RPMI7951 (cell line): ENCODE measurements around the gene LRRC3. TPM values are rescaled to one million over a fixed set of nuclear protein-coding genes. Genes with fewer than 3 reads are reported as not detected.

ENCODE experiments used
- DNase-seq: peaks from one replicate; pipeline ENCODE4 v3.0.0-alpha.2; 2012; ENCODE audit warnings: low read depth
- total RNA-seq: library from RNA; depleted of rRNA; stranded (reverse); fragments of >200 nt; shearing (Covaris generic); gene quantifications from 2 replicates; pipeline ENCODE4 v1.2.3, GENCODE V29; 2014

LRRC3 gene
- total RNA-seq, 1 experiment from 2014 or later: 1.6 TPM

GRCh38 chr21:44456915-44457736 is 1.8 kb downstream of the LRRC3 start:
- DNase-seq: no peak

DNA sequence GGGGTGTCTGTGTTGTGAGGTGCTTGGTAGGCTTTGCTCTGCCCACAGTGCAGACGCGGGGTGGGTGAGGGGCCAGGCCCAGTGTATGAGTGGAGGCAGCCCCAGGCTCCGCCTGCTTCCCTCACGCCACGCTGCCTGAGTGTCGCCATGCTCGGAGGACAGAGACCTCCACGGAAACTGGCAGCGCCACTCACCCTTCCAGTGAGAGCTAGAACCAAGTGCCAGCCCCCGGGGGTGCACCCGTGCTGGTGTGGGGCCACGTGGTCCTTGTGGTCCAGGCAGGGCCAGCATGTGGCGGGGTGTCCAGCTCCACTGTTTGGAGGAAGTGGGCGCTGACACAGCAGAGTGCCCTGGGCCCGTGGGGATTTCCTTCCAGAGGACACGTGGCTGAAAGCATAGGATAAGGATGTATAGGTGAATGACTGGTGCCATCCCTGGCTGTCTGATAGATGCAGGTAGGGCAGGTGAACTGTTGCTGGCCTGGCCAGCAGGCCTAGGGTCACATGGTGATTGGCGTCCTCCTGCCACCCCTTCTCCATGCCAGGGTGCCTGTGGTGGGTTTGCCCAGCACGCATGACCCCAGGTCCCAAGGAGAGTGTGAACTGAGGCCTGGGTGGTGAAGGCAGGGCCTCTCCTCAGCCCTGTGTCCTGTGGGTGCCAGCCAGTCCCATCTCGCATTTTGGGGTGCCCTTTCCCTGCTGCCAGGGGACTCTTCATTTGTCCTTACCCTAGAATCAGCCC is 3.8 kb downstream of the LRRC3 start:
- DNase-seq: no peak

DNA sequence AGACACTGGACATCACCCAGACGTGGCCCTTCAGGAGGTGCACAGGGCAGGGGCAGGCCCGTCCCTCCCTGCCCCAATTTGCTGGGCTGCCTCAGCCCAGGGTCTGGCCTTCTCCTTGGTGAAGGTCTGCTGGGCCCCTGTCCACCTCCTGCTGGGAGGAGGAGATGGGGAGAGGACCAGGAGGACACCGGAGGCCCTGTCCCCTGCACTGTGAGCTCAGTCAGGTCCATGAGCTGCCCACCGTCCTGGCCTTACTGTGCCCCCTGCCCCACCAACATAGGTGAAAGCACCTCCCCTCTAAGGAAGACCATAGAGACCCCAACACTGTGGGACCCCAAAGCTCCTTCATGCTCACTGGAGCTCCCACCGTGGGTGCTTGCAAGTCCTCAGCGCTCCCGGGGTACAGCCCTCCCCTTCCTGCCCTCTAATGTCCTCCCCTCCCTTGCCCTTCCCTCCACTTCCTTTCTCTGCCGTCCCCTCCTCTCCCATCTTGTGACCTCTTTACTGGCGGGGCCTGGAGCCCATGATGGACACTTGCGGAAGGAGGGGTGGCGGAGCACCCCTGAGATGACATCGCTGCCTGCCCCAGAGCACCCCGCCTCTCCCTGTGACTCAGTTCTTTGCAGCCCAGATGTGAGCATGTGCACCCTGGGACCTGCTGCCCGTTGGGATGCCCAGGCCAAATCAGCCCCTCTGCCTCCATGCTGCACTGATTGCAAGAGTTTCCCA is 4.6 kb downstream of the LRRC3 start:
- DNase-seq: no peak

DNA sequence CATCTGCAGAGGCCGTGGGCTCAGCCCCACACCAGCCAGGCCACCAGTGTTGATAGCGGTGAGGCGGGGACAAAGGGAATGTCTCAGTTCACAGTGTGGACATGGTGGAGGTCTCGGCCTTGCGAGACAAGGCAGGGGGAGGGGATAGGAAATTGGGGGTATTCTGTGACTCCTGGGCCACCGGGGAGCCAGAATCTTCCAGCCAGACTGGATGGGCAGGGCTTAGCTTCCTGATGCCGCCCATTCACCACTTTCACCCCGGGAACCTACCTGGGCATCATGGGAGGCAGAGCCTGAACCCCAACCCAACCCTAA is 5.1 kb downstream of the LRRC3 start:
- DNase-seq: no peak

DNA sequence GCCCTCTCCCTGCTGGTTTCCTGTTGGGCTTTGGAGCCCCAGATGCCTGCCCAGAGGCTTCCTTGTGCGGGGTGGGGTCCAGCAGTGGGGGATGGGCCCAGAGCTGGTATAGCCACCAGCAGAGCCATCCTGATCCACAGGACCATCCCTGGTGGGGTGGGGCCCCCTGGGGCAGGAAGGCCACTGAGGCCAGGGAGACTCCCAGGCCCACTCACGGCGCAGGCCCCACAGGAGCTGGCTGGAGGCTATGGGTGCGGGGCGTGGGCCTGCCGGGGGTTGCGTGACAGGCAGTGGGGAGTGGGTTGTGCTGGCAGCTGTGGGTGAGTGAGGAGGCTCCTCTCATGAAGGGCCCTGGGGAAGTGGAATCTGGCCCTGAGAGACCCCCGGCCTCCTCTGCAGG is 5.7 kb downstream of the LRRC3 start:
- DNase-seq: no peak

DNA sequence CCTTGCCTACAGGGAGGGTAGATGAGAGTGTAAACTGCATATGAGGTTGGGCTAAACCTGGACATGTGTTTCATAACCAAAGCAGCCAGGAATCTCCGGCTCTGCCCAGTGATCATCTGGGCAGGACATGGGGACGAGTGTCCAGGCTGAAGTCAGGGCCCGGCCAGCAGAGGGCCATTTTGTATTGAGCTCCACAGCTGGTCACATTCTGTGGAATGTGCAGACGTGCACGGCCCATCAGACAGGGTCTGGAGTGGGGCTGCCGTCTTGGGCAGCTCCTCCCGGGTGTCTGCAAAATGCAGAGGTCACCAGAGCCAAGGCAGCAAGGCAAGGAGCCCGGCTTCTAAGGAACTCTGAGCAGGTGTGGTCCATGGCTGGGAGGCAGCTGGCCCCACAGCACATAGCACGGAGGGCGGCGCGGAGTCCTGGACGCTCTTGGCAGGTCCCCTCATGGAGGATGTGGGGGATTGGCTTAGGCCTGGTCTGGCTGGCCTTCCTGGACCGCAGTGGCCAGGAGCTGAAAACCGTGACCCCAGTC is 6.2 kb downstream of the LRRC3 start:
- DNase-seq: no peak

DNA sequence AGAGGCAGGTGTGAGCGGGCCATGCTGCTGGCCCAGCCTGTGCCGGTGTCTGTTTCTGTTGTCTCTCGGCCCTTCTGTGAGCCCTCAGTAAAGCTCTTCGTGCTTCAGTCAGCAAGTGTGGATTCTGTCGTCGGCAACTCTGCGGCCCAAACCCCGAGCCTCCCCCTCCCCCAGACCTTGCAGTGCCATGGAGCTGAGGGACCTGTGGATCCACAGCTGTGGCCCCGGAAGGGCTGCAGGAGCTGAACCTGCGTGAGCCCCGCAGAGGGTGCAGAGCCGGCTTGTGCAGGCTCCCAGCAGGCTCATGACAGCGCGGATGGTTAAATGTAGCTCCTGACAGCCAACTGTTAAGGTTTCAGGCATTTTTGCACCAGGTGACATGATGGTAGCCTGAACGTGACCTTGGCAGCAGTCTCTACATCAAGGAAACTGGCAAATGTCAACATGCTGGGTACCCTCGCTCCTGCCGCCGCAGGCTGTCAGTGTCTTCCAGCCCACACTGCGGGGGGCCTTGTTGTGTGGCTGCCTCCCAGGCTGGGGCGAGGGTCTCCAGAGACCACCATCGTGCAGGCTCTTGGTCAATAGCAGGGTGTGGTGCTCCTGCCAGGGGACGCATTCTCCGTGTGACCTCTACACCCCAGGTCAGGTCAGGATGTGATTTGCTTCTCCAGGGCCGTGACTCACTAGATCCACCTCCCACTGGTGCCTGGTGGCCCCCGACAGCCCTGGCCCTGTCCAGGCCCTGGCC is 7.0 kb downstream of the LRRC3 start:
- DNase-seq: no peak

DNA sequence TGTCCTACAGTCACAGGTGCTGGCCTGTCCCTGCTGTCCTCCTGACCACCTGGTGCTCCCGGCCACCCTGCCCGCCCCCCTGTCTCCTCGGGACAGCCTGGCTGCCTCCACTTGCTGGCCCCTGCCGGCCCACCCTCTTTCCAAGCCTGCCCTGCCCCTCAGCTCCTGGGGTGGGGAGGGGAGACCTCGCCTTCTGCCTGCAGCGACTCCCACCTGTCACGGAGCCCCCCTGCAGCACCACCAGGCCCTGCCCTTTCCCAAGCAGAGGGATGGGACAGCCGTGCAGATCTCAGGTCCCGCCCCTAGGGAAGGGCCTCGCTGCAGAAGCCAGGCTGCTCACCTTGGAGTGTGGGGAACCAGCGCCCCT is 7.5 kb downstream of the LRRC3 start:
- no peak for DNase-seq

- no peak for DNase-seq
Measured at GRCh38 chr21:44463724-44464123, 8.4 kb downstream of the LRRC3 start.

DNA sequence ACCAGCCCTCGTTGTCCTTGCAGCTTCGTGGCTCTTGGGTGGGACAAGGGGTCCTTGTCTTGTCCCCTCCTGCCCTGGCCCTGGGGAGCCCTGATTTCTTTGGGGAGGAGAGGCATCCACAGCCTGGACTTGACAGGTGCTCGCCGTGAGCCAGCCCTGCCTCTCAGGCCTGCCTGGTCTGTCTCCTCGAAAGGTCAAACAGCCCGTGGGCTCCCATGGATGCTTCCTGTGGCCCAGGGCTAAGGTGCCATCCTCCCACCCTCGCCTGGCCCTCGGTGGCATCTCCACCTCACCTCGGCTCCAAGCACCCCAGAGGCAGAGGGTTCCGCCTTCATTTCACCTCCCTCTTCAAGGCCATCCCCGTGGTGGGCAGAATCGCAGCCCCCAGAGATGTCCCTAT is 9.0 kb downstream of the LRRC3 start:
- no peak for DNase-seq

- DNase-seq: no peak
Measured at GRCh38 chr21:44466351-44466954, 11.1 kb downstream of the LRRC3 start.

- DNase-seq: no peak
Measured at GRCh38 chr21:44466996-44467858, 11.9 kb downstream of the LRRC3 start.

- no peak for DNase-seq
Measured at GRCh38 chr21:44467859-44468195, 12.5 kb downstream of the LRRC3 start.

DNA sequence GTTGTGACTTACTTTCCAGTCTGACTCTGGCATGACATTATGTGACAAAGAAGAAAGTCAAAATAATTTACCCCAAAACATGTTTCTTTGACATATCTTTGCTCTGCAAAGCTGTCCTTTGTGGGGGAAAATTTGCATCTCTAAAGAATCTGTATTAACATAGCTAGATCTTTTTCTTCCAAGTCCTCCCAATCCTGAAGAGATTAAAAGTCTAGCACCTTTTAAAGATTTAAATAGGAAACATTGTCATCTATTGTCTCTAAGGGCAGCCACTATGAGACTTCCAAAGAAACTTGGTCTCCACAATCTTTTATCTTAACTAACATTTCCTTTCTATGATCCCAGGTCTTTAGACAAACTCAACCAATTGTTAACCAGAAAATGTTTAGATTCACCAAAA is 16.0 kb downstream of the LRRC3 start:
- no peak for DNase-seq

DNA sequence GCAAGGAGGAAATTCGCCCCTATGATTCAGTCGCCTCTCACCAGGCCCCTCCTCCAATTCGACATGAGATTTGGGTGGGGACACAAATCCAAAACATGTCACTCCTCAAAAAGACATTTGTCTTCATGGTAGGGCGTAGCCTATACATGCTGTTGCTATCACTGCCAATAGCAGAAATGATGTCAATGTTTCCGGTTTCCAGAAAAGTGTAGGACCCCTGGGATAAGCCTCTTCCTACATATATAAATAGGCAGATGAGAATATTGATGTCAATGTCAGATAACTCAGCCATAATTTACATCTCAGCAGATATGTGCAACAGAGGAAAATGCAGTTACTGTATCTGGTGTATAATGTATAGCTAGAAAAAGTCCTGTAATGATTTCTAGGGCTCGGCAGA is 16.7 kb downstream of the LRRC3 start:
- DNase-seq: no peak

DNA sequence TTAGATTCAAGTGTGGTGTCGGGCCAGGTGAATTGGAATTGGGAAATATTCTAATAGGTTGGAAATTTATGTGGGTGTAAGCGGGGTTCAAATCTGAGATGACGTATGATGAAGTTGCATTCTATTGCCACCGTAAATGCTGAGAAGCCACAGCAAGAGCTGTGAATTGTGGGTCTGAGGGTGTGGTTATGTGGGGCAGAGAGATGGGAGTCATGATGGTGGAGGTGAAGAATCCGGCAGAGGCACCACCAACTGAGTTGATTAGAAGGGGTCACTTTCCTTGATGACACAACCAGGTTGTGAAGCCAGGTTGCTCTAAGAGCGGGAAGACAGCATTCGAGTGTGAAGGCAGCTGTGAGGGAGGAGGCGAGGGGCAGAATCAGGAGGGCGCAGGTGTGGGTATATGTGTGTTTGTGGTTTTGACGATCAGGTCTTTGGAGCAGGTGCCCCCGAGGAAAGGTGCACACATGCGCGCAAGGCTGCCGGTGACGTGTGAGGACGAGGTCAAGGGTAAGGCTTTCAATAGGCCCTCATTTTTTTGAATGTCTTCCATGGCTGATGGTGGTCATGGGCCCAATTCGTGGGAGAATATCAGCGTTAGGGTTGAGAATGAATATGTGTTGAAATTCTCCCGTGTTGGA is 18.7 kb downstream of the LRRC3 start:
- DNase-seq: no peak

GRCh38 chr21:44475266-44475845 is 20.0 kb downstream of the LRRC3 start:
- no peak for DNase-seq

DNA sequence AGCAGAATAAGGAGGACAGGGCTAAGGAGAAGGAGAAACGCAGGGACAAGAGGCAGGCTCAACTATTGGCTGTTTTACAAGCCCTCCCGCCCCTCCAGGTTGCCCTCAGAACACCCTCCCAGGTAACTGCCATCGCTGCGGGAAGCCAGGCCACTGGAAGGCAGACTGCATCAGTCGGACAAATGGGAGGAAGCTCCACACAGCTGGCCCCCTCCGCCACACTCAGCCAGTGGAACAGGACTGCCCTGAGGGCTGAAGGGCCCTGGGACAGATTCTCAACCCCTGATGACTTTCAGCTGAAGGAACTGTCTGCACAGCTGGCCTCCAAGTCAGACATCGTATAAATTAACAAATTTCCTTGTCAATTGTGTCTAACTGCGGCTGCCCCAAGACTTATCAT is 21.8 kb downstream of the LRRC3 start:
- DNase-seq: no peak

GRCh38 chr21:44477712-44478111 is 22.4 kb downstream of the LRRC3 start:
- DNase-seq: no peak
